Endothelial cell of umbilical vein (primary cell): ENCODE results near the gene CDH2. TPM values are rescaled to one million over a fixed set of nuclear protein-coding genes. Genes with fewer than 3 reads are reported as not detected.

ENCODE experiments used
- BruUV-seq: library from RNA; stranded (reverse); fragments of 400-500 nt; replicated peaks from 2 replicates; lab custom pipeline; 2021; lab: Mats Ljungman, UMichigan
- CTCF ChIA-PET: fragments of 300-600, 350-600 bp; sonication (Branson Sonifier 250); formaldehyde crosslinking; loops from one replicate; lab custom pipeline; 2021; ENCODE audit warnings: antibody characterized with exemption, inconsistent platforms; lab: Charles Lee
- POLR2A ChIA-PET: fragments of 300-600, 350-600 bp; sonication (Branson Sonifier 250); formaldehyde crosslinking; loops from one replicate; lab custom pipeline; 2021; ENCODE audit warnings: antibody characterized with exemption, inconsistent platforms; lab: Charles Lee
- DNase-seq: peaks from one replicate; pipeline ENCODE4 v3.0.0-alpha.2; 2011; ENCODE audit warnings: low read depth, low spot score
- FAIRE-seq: peaks from 2 replicates; lab custom pipeline; 2011; peaks lifted over from hg19 to GRCh38; lab: Jason Lieb, UNC
- H2AFZ ChIP-seq: 2 replicates; pipeline ENCODE4 v1.6.0; 2012; ENCODE audit warnings: low read depth, low read length, control low read depth, inconsistent platforms
- H3K27ac ChIP-seq: 2 replicates; pipeline ENCODE4 v1.5.1; 2011; ENCODE audit warnings: low read depth, mild to moderate bottlenecking, control low read depth, low read length, moderate library complexity; ENCODE audit not compliant: insufficient read depth
- H3K27me3 ChIP-seq, 2 experiments: 2 replicates each; pipeline versions ENCODE4 v1.6.0 to v1.6.1; 2011; ENCODE audit warnings: low read length in 2 of 2, mixed read lengths in 1 of 2; ENCODE audit not compliant: control insufficient read depth in 2 of 2, insufficient read depth in 2 of 2
- H3K36me3 ChIP-seq, 2 experiments: 2 replicates in 1 of 2; 3 replicates in 1 of 2; pipeline ENCODE4 v1.5.1; 2011; ENCODE audit warnings: low read length in 2 of 2, mild to moderate bottlenecking in 1 of 2, moderate library complexity in 1 of 2; ENCODE audit not compliant: control insufficient read depth in 2 of 2, insufficient read depth in 2 of 2; ENCODE audit errors: extremely low read depth in 1 of 2
- H3K4me1 ChIP-seq: 3 replicates; pipeline ENCODE4 v1.5.1; 2011; ENCODE audit warnings: mild to moderate bottlenecking, low read length; ENCODE audit not compliant: control insufficient read depth, insufficient read depth; ENCODE audit errors: extremely low read depth
- H3K4me2 ChIP-seq: 2 replicates; pipeline ENCODE4 v1.6.1; 2011; ENCODE audit warnings: low read length, control low read depth, mixed read lengths; ENCODE audit not compliant: insufficient read depth
- H3K4me3 ChIP-seq, 3 experiments: fragments of 200-600 bp in 1 of 3; sonication (generic), shearing (Covaris generic) in 1 of 3; replicated peaks in 1 of 3; 2 replicates each; pipeline ENCODE4 v1.5.1; 2011 to 2016; ENCODE audit warnings: control low read depth in 3 of 3, low read length in 3 of 3, mild to moderate bottlenecking in 2 of 3, inconsistent platforms in 1 of 3, low read depth in 1 of 3, moderate library complexity in 1 of 3; ENCODE audit not compliant: insufficient read depth in 1 of 3
- H3K79me2 ChIP-seq: 2 replicates; pipeline ENCODE4 v1.6.0; 2012; ENCODE audit warnings: low read length, inconsistent platforms; ENCODE audit not compliant: control insufficient read depth, insufficient read depth
- H3K9ac ChIP-seq: replicated peaks from 2 replicates; pipeline ENCODE3; 2011; ENCODE audit warnings: low read length, control low read depth; ENCODE audit not compliant: insufficient read depth; ENCODE audit errors: extremely low read depth
- H3K9me1 ChIP-seq: replicated peaks from 3 replicates; pipeline ENCODE4 v1.6.0; 2011; ENCODE audit warnings: mild to moderate bottlenecking, low read length; ENCODE audit not compliant: control insufficient read depth, insufficient read depth; ENCODE audit errors: extremely low read depth
- H3K9me3 ChIP-seq: replicated peaks from 2 replicates; pipeline ENCODE4 v1.5.1; 2012; ENCODE audit warnings: low read length, inconsistent platforms; ENCODE audit not compliant: control insufficient read depth, insufficient read depth
- H4K20me1 ChIP-seq: replicated peaks from 2 replicates; pipeline ENCODE3; 2011; ENCODE audit warnings: mild to moderate bottlenecking, low read length; ENCODE audit not compliant: control insufficient read depth, insufficient read depth; ENCODE audit errors: extremely low read depth
- EZH2 ChIP-seq: IDR thresholded peaks from 2 replicates; pipeline ENCODE4 v1.6.1; 2012; ENCODE audit warnings: borderline replicate concordance, low read depth, mild to moderate bottlenecking, moderate library complexity, low read length, inconsistent platforms; ENCODE audit not compliant: severe bottlenecking
- FOS ChIP-seq: IDR thresholded peaks from 2 replicates; pipeline ENCODE4 v1.6.1; 2011; ENCODE audit warnings: mild to moderate bottlenecking, low read length, moderate library complexity, borderline replicate concordance; ENCODE audit not compliant: insufficient read depth
- GATA2 ChIP-seq: IDR thresholded peaks from 2 replicates; pipeline ENCODE4 v1.7.0; 2011; ENCODE audit warnings: low read depth, mild to moderate bottlenecking, moderate library complexity, mixed read lengths, low read length; ENCODE audit not compliant: insufficient read length, insufficient read depth
- JUN ChIP-seq: IDR thresholded peaks from 2 replicates; pipeline ENCODE4 v1.6.1; 2011; ENCODE audit warnings: borderline replicate concordance, low read depth; ENCODE audit not compliant: insufficient read length, insufficient read depth
- MYC ChIP-seq: IDR thresholded peaks from one replicate; pipeline ENCODE4 v1.6.1; 2011; ENCODE audit warnings: mild to moderate bottlenecking, low read depth, low read length
- POLR2A ChIP-seq: IDR thresholded peaks from 2 replicates; pipeline ENCODE4 v1.6.1; 2012; ENCODE audit warnings: low read depth, mild to moderate bottlenecking, control low read depth, low read length
- POLR2AphosphoS5 ChIP-seq: IDR thresholded peaks from 2 replicates; pipeline ENCODE4 v1.6.1; 2012; ENCODE audit warnings: low read depth, mild to moderate bottlenecking, control low read depth, low read length, moderate library complexity; ENCODE audit not compliant: insufficient read depth
- dilution Hi-C: fragments of 300-500 bp; cut with MboI; formaldehyde crosslinking; loops from one replicate; pipeline ENCODE4 v1.15.0; 2019; ENCODE audit warnings: low sequenced_read_pairs; ENCODE audit not compliant: extremely low pct_ligation_motif_present
- intact Hi-C: fragments of 100-400 bp; cut with micrococcal nuclease; formaldehyde crosslinking; loops from one replicate; pipeline ENCODE4 v1.10.0; 2022
- polyA plus RNA-seq, 4 experiments: library from polyadenylated mRNA; depleted of rRNA in 3 of 4; stranded (reverse) in 3 of 4; unstranded in 1 of 4; fragments of >200 nt; gene quantifications; 2 replicates each; pipeline versions ENCODE4 v1.2.1 to v1.2.3, GENCODE V29; 2011 to 2012; ENCODE audit warnings: missing spikeins in 1 of 4
- total RNA-seq: library from RNA; stranded (reverse); gene quantifications from 2 replicates; pipeline ENCODE4 v1.2.3, GENCODE V29; 2021
- TF ChIP-seq, protein P1 (sequence below): IDR thresholded peaks from 2 replicates; pipeline ENCODE4 v1.6.1; 2011; ENCODE audit not compliant: insufficient read depth, insufficient read length
- TF ChIP-seq, protein P2 (sequence below), 2 donors: IDR thresholded peaks; 1 replicate in 1 of 2; 2 replicates in 1 of 2; pipeline ENCODE4 v1.5.1; 2011; ENCODE audit warnings: low read length in 2 of 2, mild to moderate bottlenecking in 2 of 2, moderate library complexity in 2 of 2, control low read depth in 1 of 2, inconsistent platforms in 1 of 2, low read depth in 1 of 2; ENCODE audit not compliant: insufficient read depth in 1 of 2; ENCODE audit errors: extremely low read depth in 1 of 2

The CDH2 gene
- total and polyA plus RNA-seq, 2 donors (not counting 3 experiments of a cell fraction or from before 2014, with no cell fraction given): 37.6 to 59.5 TPM

DNA sequence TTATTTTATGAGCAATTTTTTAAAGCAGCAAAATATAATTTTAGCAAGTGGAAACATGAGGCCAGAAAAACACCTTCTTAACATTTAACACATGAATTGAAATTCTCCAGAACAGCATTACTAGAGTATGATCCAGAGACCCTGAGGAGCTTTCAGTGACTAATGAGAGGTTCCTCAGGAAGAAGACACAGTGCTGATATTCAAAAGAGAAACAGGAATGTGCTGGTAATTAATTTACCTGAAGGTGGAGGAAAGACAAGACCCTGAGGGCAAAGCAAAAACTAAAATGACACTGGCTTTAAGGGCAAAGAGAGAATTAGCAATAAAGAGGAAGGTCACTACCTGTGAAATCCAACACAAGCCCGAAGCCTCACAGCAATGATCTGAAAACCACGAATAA is 97.0 kb downstream of the CDH2 start:
- H3K79me2 ChIP-seq: peaks cover 2% of the 10 kb centered on the region
- no peak for FAIRE-seq
- no TSS peak for BruUV-seq
- no peaks in the 10 kb centered on the region for H3K9me3 ChIP-seq
- TF ChIP-seq FOS (no peak), MYC (no peak), GATA2 (no peak), EZH2 (no peak), JUN (no peak), POLR2A (no peak), POLR2AphosphoS5 (no peak)
- TF ChIP-seq, protein P1, sequence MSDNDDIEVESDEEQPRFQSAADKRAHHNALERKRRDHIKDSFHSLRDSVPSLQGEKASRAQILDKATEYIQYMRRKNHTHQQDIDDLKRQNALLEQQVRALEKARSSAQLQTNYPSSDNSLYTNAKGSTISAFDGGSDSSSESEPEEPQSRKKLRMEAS: no peak
- TF ChIP-seq, protein P2, sequence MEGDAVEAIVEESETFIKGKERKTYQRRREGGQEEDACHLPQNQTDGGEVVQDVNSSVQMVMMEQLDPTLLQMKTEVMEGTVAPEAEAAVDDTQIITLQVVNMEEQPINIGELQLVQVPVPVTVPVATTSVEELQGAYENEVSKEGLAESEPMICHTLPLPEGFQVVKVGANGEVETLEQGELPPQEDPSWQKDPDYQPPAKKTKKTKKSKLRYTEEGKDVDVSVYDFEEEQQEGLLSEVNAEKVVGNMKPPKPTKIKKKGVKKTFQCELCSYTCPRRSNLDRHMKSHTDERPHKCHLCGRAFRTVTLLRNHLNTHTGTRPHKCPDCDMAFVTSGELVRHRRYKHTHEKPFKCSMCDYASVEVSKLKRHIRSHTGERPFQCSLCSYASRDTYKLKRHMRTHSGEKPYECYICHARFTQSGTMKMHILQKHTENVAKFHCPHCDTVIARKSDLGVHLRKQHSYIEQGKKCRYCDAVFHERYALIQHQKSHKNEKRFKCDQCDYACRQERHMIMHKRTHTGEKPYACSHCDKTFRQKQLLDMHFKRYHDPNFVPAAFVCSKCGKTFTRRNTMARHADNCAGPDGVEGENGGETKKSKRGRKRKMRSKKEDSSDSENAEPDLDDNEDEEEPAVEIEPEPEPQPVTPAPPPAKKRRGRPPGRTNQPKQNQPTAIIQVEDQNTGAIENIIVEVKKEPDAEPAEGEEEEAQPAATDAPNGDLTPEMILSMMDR (IDR thresholded peaks at IDR 0.05; ENCODE audit: extremely low read depth in 1 of 2, insufficient read depth in 1 of 2, low read depth in 1 of 2, low read length in 2 of 2): no peak
- H3K4me1 ChIP-seq: peaks cover 3% of the 10 kb centered on the region
- no peak for DNase-seq
- H3K9me1 ChIP-seq: no peaks in the 10 kb centered on the region
- H3K36me3 ChIP-seq: no peaks in the 10 kb centered on the region
- ChIA-PET POLR2A (no interaction called here), CTCF (no interaction called here)
- intact Hi-C loops: no loop called here
- H3K4me3 ChIP-seq: no peak overlapping the region
- dilution Hi-C loops: no loop called here
- no peaks in the 10 kb centered on the region for H4K20me1 ChIP-seq
- no peak overlapping the region for H2AFZ ChIP-seq
- no peak overlapping the region for H3K4me2 ChIP-seq
- no peaks in the 10 kb centered on the region for H3K27me3 ChIP-seq
- H3K27ac ChIP-seq: no peak overlapping the region
- no peak overlapping the region for H3K9ac ChIP-seq
